K562 (cell line): ENCODE data around the gene FGF22. TPM values are rescaled to one million over a fixed set of nuclear protein-coding genes. Genes with fewer than 3 reads are reported as not detected.

ENCODE experiments used
- BCOR ChIP-seq: fragments of 450-650 bp; IDR thresholded peaks from 2 replicates; pipeline ENCODE4 v1.6.1; 2016
- ETV1 ChIP-seq: fragments of 450-650 bp; conservative IDR thresholded peaks from 2 replicates; pipeline ENCODE4 v1.6.1; 2016; ENCODE audit warnings: missing genetic modification characterization, control low read depth, low read depth, missing compliant biosample characterization
- LCOR ChIP-seq: sonication (generic); formaldehyde crosslinking; IDR thresholded peaks from 2 replicates; pipeline ENCODE4 v1.8.0; 2022; ENCODE audit warnings: mild to moderate bottlenecking, missing genetic modification reagents
- MCM2 ChIP-seq: fragments of 450-650 bp; IDR thresholded peaks from 2 replicates; pipeline ENCODE4 v1.6.1; 2017; ENCODE audit warnings: low read depth, mild to moderate bottlenecking
- MEIS2 ChIP-seq: fragments of 450-650 bp; IDR thresholded peaks from 2 replicates; pipeline ENCODE4 v1.6.1; 2014; ENCODE audit warnings: mild to moderate bottlenecking; ENCODE audit not compliant: partially characterized antibody
- NR2F6 ChIP-seq: fragments of 450-650 bp; formaldehyde crosslinking; IDR thresholded peaks from 2 replicates; pipeline ENCODE4 v1.4.0; 2020; ENCODE audit warnings: mild to moderate bottlenecking
- PTTG1 ChIP-seq: fragments of 450-650 bp; IDR thresholded peaks from 2 replicates; pipeline ENCODE4 v1.6.1; 2016; ENCODE audit warnings: low read depth, mild to moderate bottlenecking, missing genetic modification characterization, missing compliant biosample characterization
- SLC30A9 ChIP-seq: fragments of 250-450 bp; sonication (Bioruptor Pico); IDR thresholded peaks from 2 replicates; pipeline ENCODE4 v1.8.0; 2022; ENCODE audit warnings: mild to moderate bottlenecking, moderate library complexity
- ZNF224 ChIP-seq: sonication (generic); formaldehyde crosslinking; IDR thresholded peaks from 2 replicates; pipeline ENCODE4 v1.8.0; 2022; ENCODE audit warnings: mild to moderate bottlenecking, missing genetic modification reagents
- ZNF384 ChIP-seq: IDR thresholded peaks from 2 replicates; pipeline ENCODE4 v1.6.1; 2012; ENCODE audit warnings: low read depth, low read length, improper control_type of control experiment
- ZNF431 ChIP-seq: sonication (generic); formaldehyde crosslinking; IDR thresholded peaks from 2 replicates; pipeline ENCODE4 v1.8.0; 2022; ENCODE audit warnings: mild to moderate bottlenecking, missing genetic modification reagents
- ZNF551 ChIP-seq: fragments of 250-450 bp; sonication (Bioruptor Pico); IDR thresholded peaks from 2 replicates; pipeline ENCODE4 v1.5.0; 2021; ENCODE audit warnings: mild to moderate bottlenecking, moderate library complexity
- ZNF584 ChIP-seq: fragments of 200-800 bp; sonication (Bioruptor generic); IDR thresholded peaks from 2 replicates; pipeline ENCODE4 v1.6.1; 2016; ENCODE audit warnings: low read depth, mild to moderate bottlenecking, missing genetic modification characterization, missing compliant biosample characterization
- ZNF586 ChIP-seq: fragments of 450-650 bp; formaldehyde crosslinking; conservative IDR thresholded peaks from 2 replicates; pipeline ENCODE4 v1.4.0; 2020; ENCODE audit warnings: mild to moderate bottlenecking, moderate library complexity
- polyA plus RNA-seq, 8 experiments: library from polyadenylated mRNA; depleted of rRNA in 4 of 8; stranded (reverse) in 5 of 8; unstranded in 3 of 8; fragments of >200 nt; fragmentation: Nextera tagmentation in 2 of 8; fragmentation: Illumina TruSeq in 1 of 8; extraction: Ambion mirVana in 2 of 8; extraction: Trizol in 1 of 8; gene quantifications; 2 replicates each; pipeline versions ENCODE4 v1.2.1 to v1.2.3, GENCODE V29; 2011 to 2014; ENCODE audit warnings: inconsistent platforms in 1 of 8, missing spikeins in 1 of 8
- total RNA-seq, 7 experiments: library from RNA; depleted of rRNA in 6 of 7; stranded (reverse); fragments of >200 nt in 6 of 7; fragmentation: Illumina TruSeq in 2 of 7; extraction: Trizol in 2 of 7; gene quantifications; 2 replicates each; pipeline versions ENCODE4 v1.2.1 to v1.2.3, GENCODE V29; 2011 to 2021; ENCODE audit warnings: low replicate concordance in 1 of 7
- TF ChIP-seq, protein P1 (sequence below): fragments of 450-650 bp; IDR thresholded peaks from 2 replicates; pipeline ENCODE4 v1.6.1; 2016; ENCODE audit warnings: borderline replicate concordance
- TF ChIP-seq, protein P2 (sequence below): fragments of 450-650 bp; IDR thresholded peaks from 2 replicates; pipeline ENCODE4 v1.7.1; 2018; ENCODE audit warnings: mild to moderate bottlenecking, low read depth; ENCODE audit not compliant: partially characterized antibody
- TF ChIP-seq, protein P3 (sequence below): fragments of 200-800 bp; sonication (Bioruptor generic); IDR thresholded peaks from 2 replicates; pipeline ENCODE4 v1.6.1; 2017; ENCODE audit warnings: missing genetic modification characterization, missing compliant biosample characterization

FGF22 gene
- total and polyA plus RNA-seq, 9 of the 15 experiments (the other 6 are each of a cell fraction or from before 2014, with no cell fraction given) = 0.14 to 2.2 (median 0.86) TPM; not detected in 4

DNA sequence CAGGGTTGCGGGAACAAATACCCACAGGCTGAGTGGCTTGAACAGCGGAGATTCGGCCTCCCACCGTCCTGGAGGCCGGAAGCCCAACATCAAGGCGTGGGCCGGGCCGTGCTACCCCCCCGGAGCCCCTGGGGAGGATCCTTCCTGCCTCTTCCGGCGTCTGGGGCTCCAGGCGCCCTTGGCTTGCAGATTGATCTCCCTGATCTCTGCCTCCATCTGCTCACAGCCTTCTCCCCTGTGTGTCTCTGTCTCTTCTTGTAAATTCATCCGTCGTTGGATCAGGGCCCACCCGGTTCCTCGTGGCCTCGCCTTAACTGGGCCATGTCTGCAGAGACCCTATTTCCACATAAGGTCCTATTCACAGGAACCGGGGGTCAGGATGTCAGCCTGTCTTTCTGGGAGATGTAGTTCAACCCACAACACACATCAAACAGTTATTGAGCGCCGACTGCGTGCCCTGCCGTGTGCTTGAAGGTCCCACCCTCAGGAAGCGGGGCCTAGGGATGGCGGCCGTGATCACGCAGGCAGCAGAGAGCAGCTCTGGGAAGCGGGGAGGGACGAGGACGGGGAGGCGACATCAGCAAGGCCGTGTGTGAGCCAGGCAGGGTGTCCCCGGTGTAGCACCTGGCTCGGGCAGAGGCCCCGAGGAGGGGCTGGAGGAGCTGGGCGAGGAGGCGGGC, 28.7 kb upstream of the FGF22 start (continued):
- TF ChIP-seq ZNF224 (CRISPR knock-in tag) (no peak), ZNF584 (CRISPR knock-in tag) (no peak), ETV1 (peak; percentile 98), PTTG1 (no peak), BCOR (no peak), MCM2 (no peak), ZNF586 (CRISPR knock-in tag) (no peak), NR2F6 (CRISPR knock-in tag) (no peak), ZNF431 (no peak), ZNF384 (no peak), MEIS2 (no peak), ZNF551 (CRISPR knock-in tag) (no peak), LCOR (CRISPR knock-in tag) (no peak), SLC30A9 (no peak)
- TF ChIP-seq, protein P1, sequence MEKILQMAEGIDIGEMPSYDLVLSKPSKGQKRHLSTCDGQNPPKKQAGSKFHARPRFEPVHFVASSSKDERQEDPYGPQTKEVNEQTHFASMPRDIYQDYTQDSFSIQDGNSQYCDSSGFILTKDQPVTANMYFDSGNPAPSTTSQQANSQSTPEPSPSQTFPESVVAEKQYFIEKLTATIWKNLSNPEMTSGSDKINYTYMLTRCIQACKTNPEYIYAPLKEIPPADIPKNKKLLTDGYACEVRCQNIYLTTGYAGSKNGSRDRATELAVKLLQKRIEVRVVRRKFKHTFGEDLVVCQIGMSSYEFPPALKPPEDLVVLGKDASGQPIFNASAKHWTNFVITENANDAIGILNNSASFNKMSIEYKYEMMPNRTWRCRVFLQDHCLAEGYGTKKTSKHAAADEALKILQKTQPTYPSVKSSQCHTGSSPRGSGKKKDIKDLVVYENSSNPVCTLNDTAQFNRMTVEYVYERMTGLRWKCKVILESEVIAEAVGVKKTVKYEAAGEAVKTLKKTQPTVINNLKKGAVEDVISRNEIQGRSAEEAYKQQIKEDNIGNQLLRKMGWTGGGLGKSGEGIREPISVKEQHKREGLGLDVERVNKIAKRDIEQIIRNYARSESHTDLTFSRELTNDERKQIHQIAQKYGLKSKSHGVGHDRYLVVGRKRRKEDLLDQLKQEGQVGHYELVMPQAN = no peak
- TF ChIP-seq, protein P2, sequence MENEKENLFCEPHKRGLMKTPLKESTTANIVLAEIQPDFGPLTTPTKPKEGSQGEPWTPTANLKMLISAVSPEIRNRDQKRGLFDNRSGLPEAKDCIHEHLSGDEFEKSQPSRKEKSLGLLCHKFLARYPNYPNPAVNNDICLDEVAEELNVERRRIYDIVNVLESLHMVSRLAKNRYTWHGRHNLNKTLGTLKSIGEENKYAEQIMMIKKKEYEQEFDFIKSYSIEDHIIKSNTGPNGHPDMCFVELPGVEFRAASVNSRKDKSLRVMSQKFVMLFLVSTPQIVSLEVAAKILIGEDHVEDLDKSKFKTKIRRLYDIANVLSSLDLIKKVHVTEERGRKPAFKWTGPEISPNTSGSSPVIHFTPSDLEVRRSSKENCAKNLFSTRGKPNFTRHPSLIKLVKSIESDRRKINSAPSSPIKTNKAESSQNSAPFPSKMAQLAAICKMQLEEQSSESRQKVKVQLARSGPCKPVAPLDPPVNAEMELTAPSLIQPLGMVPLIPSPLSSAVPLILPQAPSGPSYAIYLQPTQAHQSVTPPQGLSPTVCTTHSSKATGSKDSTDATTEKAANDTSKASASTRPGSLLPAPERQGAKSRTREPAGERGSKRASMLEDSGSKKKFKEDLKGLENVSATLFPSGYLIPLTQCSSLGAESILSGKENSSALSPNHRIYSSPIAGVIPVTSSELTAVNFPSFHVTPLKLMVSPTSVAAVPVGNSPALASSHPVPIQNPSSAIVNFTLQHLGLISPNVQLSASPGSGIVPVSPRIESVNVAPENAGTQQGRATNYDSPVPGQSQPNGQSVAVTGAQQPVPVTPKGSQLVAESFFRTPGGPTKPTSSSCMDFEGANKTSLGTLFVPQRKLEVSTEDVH = no peak
- TF ChIP-seq, protein P3, sequence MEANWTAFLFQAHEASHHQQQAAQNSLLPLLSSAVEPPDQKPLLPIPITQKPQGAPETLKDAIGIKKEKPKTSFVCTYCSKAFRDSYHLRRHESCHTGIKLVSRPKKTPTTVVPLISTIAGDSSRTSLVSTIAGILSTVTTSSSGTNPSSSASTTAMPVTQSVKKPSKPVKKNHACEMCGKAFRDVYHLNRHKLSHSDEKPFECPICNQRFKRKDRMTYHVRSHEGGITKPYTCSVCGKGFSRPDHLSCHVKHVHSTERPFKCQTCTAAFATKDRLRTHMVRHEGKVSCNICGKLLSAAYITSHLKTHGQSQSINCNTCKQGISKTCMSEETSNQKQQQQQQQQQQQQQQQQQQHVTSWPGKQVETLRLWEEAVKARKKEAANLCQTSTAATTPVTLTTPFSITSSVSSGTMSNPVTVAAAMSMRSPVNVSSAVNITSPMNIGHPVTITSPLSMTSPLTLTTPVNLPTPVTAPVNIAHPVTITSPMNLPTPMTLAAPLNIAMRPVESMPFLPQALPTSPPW (CRISPR knock-in tag) = peak; percentile 98
